GOT3 (cell line): ENCODE data around the gene BANP.
"Not testable (repeated sequence)": the region's sequence is repeated elsewhere in the genome, so short reads cannot be mapped to it uniquely, and the experiment has no call there.

ENCODE experiments used
- DNase-seq: peaks from one replicate; lab custom pipeline; 2025; ENCODE audit warnings: mixed read lengths; lab: John Stamatoyannopoulos, UW

Gene BANP

DNA sequence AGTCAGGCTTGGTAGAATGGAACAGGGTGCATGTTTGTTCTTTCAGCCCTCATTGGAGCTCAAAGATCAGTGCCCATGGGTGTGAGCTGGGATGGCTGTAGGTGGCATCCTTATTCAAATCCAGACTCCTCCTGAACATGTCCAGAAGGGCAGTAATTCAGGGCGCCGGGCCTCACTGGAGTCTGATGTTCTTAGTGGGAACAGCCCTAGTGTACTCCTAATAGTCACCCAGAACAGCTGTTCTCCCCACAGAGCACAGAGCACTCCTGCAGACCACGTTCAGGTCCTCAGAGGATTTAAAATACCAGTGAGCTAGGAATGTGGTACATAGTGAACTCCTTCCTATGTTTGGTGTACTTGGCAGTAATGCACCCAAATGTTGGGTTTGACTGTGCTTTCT, 96.2 kb downstream of the BANP start:
- no peak for DNase-seq

DNA sequence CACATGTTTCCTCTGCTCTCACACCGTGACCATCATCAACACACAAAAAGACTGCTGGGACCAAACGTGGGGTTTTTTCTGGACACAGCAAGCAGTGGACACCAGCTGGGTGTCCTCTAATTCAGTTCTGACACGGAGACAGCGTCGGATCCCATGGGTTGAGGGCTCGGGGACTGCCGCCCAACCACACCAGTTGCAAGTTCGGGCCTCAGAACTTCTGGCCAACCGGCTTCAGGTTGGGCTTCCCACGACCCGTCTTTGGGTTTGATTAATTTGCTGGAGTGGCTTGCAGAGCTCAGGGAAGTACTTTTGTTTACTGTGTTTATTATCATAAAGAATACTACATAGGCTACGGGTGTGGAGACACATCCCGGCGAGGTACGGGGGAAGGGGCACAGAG, 97.8 kb downstream of the BANP start:
- DNase-seq = no peak

DNA sequence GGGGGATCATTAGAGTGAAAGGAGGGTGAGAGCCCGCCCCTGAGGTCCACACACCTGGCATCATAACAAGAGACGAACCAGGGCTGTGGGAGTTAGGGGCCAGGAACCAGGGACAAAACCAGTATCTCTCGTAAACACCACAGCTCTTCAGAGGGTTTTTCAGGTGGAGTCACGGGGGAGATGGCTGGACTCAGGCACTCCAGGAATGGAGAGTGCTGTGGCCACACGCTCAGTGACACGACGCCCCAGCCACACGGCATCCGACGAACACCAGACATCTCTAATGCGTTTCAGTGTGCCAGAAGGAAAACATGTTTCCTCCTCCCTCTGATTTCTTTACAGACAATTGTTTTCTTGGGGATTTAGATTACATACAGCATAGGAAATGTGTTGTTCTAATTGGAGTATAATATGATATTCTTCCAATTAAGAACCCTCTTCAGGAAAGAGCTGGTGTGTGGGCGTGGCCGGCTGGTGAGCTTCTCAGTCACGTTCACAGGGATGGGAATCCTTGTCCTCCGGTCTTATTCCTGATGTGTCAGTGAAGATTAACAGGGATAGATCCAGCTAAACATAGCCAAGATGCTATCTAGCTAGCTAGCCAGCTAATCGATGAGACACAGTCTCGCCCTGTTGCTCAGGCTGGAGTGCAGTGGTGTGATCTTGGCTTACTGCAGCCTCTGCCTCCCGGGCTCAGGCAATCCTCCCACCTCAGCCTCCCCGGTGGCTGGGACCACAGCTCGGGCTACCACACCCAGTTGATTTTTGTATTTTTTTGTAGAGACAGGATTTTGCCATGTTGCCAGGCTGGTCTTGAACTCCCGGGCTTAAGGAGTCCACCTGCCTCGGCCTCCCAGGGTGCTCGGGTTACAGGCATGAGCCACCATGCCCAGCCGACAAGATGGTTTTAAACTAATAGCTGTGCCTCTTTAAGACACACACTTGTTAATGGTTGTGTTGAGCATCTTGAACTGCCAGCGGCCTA, 98.6 kb downstream of the BANP start:
- DNase-seq = no peak

DNA sequence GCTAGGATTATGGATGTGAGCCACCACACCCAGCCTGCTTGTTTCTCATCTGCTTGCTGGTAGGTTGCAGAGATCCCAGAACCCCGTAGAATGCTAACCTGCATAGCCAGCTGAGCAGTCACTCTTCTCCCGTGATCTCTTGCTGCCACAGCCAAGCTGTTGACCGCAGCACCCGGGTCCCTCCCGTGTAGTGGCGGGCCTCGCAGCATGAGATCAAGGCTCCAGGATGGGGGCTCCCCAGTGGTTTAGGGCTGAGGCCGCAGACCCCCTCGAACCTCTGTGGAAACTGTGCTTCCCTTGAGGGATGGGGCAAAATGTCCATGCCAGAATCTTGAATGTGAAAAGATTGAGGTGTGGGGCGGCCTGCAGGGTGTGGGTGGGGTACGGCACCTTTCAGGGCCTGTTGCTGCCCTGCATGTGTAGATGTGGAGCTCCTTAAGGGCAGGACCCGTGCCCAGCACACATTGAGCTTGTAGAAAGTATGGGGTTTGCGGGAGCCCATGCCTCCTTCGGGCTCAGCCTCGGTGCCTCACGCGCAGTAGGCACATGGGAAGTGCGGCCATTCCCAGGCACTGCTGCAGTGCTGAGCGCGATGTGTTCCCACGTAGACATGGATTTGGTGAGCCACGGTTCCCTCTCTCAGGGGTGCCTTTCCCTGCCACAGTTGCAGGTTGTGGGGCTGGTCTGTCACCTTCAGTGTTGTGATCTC, 99.9 kb downstream of the BANP start:
- DNase-seq = no peak

DNA sequence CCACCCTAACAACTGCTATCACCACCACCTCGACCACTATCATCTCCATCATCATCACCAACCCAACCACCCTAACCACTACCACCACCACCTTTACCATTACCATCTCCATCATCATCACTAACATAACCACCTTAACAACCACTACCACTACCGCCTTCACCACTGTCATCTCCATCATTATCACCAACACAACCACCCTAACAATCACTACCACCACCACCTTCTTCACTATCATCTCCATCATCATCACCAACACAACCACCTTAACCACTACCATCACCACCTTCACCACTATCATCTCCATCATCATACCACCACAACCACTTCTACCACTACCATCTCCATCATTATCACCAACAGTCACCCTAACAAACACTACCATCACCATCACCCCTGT, 101.4 kb downstream of the BANP start:
- DNase-seq = no peak

DNA sequence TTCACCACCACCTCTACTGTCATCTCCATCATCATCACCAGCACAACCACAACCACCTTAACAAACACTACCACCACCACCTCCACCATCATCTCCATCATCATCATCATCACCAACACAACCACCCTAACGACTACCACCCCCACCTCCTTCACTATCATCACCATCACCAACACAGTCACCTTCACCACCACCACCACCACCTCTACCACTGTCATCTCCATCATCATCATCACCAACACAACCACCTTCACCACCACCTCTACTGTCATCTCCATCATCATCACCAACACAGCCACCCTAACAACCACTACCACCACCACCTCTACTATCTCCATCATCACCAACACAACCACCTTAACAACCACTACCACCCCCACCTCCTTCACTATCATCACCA, 102.2 kb downstream of the BANP start:
- DNase-seq = not testable (repeated sequence)

DNA sequence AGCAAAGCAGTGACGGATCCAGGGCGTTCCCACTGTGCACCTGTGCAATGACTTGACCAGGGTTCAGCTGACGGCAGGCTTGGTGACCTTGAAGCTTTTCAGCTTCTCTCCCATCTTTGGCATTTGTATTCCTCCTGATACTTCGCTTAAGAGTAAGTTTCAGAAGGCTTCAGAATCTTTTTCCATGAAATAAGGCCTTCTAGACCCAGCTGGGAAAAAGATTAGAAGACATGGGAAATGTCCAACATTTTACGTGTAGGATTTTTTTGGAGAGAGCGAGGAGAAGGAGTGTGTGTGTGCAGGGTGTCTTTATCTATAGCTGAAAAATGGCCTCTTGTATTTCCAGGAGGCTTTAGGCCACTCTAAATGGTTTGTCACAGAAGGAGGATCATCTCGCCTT, 104.1 kb downstream of the BANP start:
- DNase-seq = no peak

DNA sequence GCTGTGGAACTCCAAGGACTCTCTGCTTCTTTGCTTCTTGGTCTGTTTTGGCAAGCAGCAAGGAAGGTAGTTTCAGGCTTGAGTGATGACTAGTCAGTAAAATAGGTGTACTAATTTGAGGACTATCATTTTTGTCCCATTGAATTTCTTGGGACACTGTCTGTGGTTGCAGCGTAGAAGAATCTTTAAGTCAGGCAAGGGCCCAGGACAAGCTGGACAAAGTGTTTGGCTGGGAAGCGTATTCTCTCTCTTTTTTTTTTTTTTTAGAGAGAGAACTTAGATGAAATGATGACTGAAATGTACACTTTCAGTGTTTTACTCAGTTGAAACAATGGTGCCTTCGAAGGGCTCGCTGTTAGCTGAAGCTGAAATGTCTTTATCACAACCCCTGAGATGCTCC, 105.0 kb downstream of the BANP start:
- no peak for DNase-seq

DNA sequence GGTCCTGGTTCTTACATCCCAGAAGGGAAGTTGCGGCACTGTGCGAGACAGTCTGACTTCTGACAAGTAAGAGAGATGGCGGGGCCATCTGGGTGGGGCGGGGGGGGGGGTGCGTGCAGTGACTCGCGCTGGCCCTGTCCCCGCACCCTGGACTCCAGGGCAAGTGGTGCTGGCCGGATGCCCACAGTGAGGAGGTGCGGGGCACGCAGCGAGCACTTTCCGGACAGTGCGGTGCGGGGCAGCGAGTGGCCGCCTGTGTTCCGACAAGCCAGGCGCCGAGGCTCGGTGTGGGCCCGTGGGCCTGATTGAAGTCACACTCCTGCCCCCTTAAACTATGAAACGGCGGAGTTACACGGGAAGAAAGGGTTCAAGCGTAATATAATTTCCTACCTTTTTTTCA, 106.4 kb downstream of the BANP start:
- DNase-seq = no peak

DNA sequence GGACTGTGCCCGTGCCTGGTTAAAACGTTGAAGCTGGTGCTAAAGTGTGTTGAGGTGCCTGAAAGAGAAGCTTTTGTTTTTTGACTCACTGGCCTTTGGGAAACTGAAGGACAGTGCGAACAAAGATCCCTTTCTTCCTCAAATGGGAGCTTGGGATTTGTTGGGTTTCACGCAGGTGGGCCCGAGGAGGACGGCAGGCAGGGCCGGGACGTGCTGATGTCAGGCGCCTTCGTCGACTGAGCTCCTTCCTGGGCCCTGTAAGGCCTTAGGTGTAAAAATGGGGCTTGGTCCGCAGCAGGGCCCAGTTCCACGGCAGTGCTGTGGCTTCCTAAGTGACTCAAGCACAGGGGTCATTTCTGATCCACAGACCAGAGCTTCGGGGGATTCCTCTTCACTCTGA, 106.9 kb downstream of the BANP start:
- no peak for DNase-seq

DNA sequence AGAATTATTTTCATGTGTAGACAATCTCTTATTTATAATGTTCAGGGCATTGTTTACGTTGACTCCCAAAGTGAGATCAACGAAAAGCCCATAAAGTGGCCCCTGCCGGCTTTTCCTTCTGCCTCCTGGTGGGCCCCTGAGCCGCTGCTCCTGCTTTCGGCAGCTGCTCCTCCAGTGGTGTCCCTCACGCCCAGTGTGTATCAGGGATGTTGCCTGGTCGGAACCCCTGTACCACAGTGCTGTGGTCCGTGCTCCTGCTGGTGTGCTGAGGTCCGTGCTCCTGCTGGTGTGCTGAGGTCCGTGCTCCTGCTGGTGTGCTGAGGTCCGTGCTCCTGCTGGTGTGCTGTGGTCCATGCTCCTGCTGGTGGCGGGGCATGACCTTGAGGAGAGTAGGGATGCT, 107.6 kb downstream of the BANP start:
- DNase-seq = no peak

DNA sequence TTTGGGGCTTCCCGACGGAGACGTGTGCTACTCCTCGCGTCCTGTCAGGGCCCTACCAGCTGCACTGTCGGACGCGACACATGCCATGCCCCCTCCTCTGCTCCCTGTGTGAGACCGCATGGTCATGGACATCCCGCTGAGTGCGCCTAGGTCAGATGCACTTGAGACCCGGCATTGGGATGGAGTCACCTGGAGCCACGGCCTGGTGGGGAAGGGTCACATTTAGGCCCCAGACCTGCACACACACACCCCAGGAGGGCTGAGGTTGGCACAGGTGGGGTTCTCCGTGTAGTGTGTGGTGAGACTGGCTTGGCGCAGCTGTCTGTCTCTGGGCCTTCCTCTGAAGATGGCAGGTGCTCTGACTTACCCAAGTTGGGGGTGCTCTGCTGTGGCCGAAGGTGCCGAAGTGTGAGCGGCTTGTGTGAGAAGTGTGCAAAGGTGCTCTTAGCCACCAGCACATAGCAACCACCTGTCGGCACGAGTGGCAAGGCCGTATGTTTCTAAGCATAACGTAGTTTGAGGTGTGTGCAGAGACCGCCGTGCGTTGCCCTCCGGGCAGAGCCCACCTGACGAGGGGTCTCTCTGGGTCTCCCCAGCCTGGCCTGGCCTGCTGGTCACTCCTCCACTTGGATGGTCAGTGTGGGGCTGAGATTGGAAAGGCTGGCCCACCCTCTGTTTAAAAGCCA, 108.6 kb downstream of the BANP start:
- DNase-seq = no peak

DNA sequence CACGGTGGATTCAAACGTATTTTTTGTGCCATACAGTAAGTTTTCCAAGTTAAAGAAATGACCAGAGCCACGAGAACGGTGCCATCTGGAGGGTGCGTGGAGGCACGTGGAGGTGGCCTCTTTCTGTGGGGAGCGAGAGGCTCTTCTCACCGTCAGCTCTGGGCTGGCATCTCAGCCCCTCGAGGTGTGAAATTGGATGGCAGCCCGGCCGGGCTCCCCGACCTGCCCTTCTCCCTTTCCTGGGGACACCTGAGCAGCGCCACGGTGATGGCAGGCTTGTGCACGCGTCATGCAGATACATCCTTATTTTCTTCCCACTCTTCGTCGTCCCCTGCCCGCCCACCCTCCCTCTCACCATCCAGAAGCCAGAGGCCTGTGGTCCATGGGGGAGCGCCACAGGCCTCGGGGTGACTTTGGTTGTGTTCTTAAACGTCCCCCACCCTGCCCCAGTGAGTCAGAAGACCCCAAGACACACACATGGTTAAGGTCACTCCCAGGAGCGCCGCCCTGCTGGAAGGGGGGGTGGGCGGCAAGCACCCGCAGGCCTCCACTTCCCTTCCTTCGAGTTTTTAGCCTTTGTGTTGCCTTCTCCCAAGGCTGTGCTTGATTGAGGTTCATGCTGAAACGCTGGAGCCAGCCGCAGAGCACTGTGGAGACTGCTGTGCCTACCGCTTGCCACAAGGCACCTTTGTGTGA, 109.4 kb downstream of the BANP start:
- no peak for DNase-seq

DNA sequence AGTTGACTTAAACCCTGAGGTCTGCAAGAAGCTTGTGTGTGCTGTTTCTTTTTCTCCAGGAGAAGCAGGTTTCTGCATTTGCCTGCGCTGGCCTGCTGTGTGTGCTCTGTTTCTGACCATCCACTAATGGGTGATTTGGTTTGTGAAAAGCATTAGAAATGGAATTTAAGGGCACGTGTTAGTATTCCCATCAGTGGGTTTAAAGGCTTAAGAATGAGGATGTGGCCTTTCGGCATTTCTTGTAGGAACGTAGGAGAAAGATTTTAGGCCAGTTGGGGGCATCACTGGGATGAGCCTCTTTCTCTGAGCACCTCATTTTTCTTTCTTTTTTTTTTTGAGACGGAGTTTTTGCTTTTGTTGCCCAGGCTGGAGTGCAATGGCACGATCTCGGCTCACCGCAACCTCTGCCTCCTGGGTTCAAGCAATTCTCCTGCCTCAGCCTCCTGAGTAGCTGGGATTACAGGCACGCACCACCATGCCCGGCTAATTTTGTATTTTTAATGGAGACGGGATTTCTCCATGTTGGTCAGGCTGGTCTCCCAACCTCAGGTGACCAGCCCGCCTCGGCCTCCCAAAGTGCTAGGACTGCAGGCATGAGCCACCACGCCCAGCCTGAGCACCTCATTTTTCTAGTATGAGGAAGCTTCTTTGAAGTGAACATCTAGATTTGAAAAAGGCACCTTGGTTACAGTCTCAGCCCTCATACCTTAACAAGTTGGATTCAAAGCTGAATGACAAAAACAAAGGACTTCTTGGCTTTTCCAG, 110.3 kb downstream of the BANP start:
- no peak for DNase-seq

DNA sequence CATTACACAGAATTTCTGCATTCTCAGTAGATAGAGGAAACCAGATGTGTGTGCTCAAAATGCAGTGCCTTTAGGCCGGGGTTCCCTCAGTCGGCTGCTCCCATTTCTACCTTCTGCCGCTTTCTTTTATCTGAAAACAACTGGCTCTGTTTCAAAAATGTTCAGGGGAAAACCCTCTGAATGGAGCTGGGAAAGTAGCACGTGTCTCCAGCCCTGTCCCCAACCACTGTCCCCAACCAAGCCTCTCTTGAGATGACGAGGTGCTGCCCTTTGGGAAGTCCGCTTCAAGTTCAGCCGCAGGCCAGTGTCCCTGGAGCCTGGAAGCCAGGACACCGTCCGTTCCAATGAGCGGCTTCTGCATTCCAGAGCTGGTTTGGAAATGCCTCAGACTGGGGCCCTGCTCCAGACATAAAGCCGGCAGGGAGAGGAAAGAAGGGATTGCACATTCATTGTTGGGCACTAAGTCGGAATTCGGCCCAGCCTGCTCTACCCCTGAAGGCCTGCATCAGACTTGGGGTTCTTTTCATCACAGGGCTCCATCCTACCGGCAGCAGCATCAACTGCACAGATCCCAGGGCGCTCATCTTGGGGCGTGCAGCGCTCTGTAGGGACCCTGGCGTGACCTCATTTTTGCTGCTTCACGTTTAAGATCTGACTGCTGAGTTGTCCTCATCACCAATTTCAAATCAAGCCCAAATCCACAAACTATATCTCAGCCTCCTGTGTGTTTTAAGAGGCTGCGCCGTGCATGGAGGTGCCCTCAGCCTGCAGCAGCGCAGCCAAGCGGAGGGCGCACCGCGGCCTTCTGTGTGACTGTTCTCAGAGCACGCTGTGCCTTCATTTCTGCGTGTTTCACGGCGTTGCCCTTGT, 111.3 kb downstream of the BANP start:
- no peak for DNase-seq

DNA sequence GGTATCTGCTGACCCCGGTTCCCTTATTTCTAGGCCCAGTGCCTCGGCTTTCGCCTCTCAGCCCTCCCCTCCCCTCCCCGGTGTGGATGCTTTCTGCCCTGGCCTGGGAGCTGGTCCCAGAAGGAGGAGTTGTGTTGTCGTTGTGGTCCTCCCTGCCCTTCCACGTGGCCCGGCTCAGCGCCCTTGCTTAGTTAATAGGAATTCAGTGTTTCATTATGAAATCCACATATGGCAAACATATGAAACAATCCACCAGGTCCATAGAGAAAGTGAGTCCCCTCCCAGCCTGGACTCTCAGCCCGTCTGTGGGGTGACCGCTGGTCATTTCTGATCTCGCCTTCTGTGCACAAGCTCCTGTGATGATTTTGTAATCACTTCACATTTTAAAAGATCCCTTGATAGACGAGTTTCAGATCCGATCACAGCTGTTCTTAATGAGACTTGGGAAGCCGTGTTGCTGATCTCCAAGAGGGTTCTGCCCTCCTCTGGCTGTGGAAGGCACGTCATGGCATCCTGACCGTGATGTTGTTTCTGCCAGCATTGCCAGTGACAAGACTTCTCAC, 112.1 kb downstream of the BANP start:
- DNase-seq = no peak

DNA sequence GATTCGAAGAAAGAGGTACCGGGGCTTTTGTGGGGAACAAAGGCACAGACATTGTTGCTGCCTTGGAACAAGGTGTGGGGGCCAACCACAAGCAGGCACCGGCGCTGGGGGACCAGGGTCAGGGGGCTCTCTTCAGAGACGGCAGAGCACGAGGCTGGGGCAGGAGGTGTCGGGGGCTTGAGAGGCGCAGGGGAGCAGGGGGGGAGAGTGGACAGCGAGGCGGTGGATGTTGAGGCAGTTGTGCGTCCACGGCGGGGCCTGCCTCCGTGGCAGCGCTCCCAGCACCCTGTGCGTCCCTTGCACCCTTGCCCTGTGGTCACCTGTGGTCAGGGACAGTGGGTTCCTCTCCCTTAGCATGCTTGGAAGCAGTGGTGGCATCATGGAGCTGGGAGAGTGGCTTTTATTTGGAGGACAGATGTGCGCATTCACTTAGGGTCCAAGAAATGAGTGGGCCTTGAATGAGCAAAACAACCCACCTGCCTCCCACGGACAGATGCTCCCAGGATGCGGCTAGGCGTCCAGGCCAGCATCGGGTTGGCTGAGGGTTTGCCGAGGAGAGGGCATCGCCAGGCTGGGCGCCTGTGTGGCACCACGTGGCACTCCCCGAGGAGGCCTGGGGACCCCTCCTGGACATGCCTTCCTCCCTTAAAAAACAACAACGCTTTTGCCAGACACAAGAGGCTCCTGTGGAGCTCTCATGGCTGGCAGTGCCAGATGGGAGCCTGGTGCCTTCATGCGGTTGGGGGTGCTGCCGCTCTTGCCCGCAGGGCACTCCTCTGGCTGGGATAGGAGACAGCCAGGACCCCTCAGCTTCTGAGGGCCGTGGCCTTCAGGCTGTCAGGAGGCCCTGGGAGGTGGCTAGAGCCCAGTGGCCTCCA, 113.0 kb downstream of the BANP start:
- DNase-seq = no peak

DNA sequence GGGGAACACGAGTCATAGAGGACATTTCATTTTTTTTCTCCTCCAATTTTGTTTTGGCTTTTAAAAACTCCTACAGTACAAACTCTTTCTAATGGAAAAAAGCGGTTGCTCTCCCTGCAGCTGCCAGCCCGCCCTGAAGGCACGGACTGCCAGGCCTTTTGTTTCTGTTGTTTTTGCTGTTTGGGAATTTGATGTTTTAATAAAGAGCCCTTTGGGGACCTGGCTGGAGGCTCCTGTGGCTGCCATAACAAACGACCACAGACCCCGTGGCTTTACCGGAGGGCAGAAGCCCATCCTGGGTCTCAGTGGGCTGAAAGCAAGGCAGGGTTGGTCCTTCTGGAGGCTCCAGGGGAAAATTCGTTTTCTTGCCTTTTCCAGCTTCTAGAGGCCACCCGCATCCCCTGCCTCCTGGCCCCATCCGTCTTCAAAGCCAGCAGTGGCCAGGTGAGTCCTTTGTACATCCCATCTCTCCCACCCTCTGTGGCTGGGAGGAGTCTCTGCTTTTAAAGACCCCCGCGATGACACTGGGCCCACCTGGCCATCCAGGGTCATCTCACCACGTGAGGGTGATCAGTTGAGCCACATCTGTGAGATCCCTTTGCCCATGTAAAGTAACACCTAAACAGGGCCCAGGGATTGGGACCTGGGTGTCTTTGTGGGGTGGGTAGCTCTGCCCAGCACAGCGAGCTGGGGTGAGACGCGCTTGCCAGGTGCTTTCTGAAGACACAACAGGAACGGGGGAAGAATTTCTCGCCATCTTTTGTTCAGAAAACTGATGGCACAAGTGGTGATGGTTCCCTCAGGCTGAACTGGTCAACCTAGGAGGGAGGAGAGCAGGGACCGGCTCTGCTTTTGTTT, 113.9 kb downstream of the BANP start:
- DNase-seq = no peak
